IMR-90 (cell line): ENCODE measurements around the gene PSMC3. TPM values are rescaled to one million over a fixed set of nuclear protein-coding genes. Genes with fewer than 3 reads are reported as not detected.

ENCODE experiments used
- ATAC-seq: fragments of 200-7000 bp; cut with Tn5 transposase; 2 replicates; pipeline ENCODE4 v1.9.1; 2020; ENCODE audit warnings: low read depth, mild to moderate bottlenecking, moderate library complexity
- BruUV-seq: library from RNA; stranded (reverse); fragments of 400-500 nt; replicated peaks from 2 replicates; lab custom pipeline; 2021; lab: Mats Ljungman, UMichigan
- CTCF ChIA-PET: fragments of 300-600 bp; formaldehyde crosslinking; extraction: SDS; loops from one replicate; lab custom pipeline; 2021; ENCODE audit warnings: antibody characterized with exemption; lab: Yijun Ruan, JAX
- POLR2A ChIA-PET: fragments of 300-600 bp; sonication (Branson Sonifier 250); formaldehyde crosslinking; loops from one replicate; lab custom pipeline; 2022; ENCODE audit warnings: antibody characterized with exemption; ENCODE audit not compliant: unreplicated experiment; lab: Charles Lee
- DNase-seq: peaks from one replicate; pipeline ENCODE4 v3.0.0; 2013
- H2AFZ ChIP-seq: replicated peaks from 2 replicates; pipeline ENCODE3; 2013; ENCODE audit warnings: low read length, mild to moderate bottlenecking; ENCODE audit not compliant: poor library complexity
- H2AK5ac ChIP-seq: 2 replicates; pipeline ENCODE4 v1.6.1; 2013; ENCODE audit warnings: low read depth, low read length, inconsistent platforms
- H2AK9ac ChIP-seq: replicated peaks from 2 replicates; pipeline ENCODE3; 2013; ENCODE audit warnings: mild to moderate bottlenecking, low read depth, low read length, moderate library complexity; ENCODE audit not compliant: poor library complexity
- H2BK120ac ChIP-seq: 2 replicates; pipeline ENCODE4 v1.6.1; 2013; ENCODE audit warnings: low read depth, low read length, inconsistent platforms
- H2BK15ac ChIP-seq: 3 replicates; pipeline ENCODE4 v1.6.1; 2013; ENCODE audit warnings: low read depth, low read length, inconsistent platforms
- H2BK20ac ChIP-seq: 2 replicates; pipeline ENCODE4 v1.6.1; 2013; ENCODE audit warnings: low read depth, mild to moderate bottlenecking, inconsistent platforms, low read length, moderate library complexity
- H2BK5ac ChIP-seq: 2 replicates; pipeline ENCODE4 v1.6.1; 2013; ENCODE audit warnings: mild to moderate bottlenecking, low read depth, low read length, inconsistent platforms; ENCODE audit not compliant: poor library complexity, severe bottlenecking
- H3K14ac ChIP-seq: replicated peaks from 2 replicates; pipeline ENCODE4 v1.6.1; 2013; ENCODE audit warnings: low read depth, low read length, inconsistent platforms
- H3K18ac ChIP-seq: 2 replicates; pipeline ENCODE4 v1.6.1; 2013; ENCODE audit warnings: low read depth, low read length, control low read depth
- H3K23ac ChIP-seq: 2 replicates; pipeline ENCODE4 v1.6.1; 2013; ENCODE audit warnings: low read depth, low read length, inconsistent platforms
- H3K27ac ChIP-seq: 2 replicates; pipeline ENCODE4 v1.5.1; 2013; ENCODE audit warnings: mild to moderate bottlenecking, control low read depth, low read length; ENCODE audit not compliant: insufficient read depth
- H3K27me3 ChIP-seq: 2 replicates; pipeline ENCODE4 v1.6.1; 2013; ENCODE audit warnings: low read length; ENCODE audit not compliant: control insufficient read depth, insufficient read depth
- H3K36me3 ChIP-seq: 2 replicates; pipeline ENCODE4 v1.6.1; 2013; ENCODE audit warnings: low read length, mixed read lengths; ENCODE audit not compliant: control insufficient read depth, insufficient read depth
- H3K4ac ChIP-seq: 2 replicates; pipeline ENCODE4 v1.6.1; 2013; ENCODE audit warnings: low read depth, low read length, inconsistent platforms
- H3K4me1 ChIP-seq: 2 replicates; pipeline ENCODE4 v1.6.1; 2013; ENCODE audit warnings: low read length, mixed read lengths; ENCODE audit not compliant: control insufficient read depth, insufficient read depth
- H3K4me2 ChIP-seq: 2 replicates; pipeline ENCODE4 v1.6.1; 2013; ENCODE audit warnings: low read depth, mild to moderate bottlenecking, control low read depth, low read length, moderate library complexity
- H3K4me3 ChIP-seq: 2 replicates; pipeline ENCODE4 v1.5.1; 2013; ENCODE audit warnings: low read depth, mild to moderate bottlenecking, control low read depth, low read length, moderate library complexity; ENCODE audit not compliant: insufficient read depth
- H3K56ac ChIP-seq: 2 replicates; pipeline ENCODE4 v1.6.1; 2013; ENCODE audit warnings: low read length, inconsistent platforms; ENCODE audit not compliant: insufficient read depth; ENCODE audit errors: extremely low read depth
- H3K79me1 ChIP-seq, 2 experiments: 2 replicates each; pipeline ENCODE4 v1.6.1; 2013; ENCODE audit warnings: low read length in 2 of 2, inconsistent platforms in 1 of 2, low read depth in 1 of 2
- H3K9ac ChIP-seq: 2 replicates; pipeline ENCODE4 v1.6.1; 2013; ENCODE audit warnings: low read depth, low read length, control low read depth
- H3K9me1 ChIP-seq: 2 replicates; pipeline ENCODE4 v1.6.1; 2013; ENCODE audit warnings: low read length, inconsistent platforms; ENCODE audit not compliant: insufficient read depth
- H3K9me3 ChIP-seq: 2 replicates; pipeline ENCODE4 v1.6.1; 2013; ENCODE audit warnings: low read length; ENCODE audit not compliant: control insufficient read depth, insufficient read depth
- H4K20me1 ChIP-seq: 2 replicates; pipeline ENCODE4 v1.6.1; 2013; ENCODE audit warnings: low read length, inconsistent platforms; ENCODE audit not compliant: insufficient read depth
- H4K5ac ChIP-seq: 2 replicates; pipeline ENCODE4 v1.6.1; 2013; ENCODE audit warnings: mild to moderate bottlenecking, low read depth, low read length, control low read depth
- H4K8ac ChIP-seq, 2 experiments: 2 replicates each; pipeline ENCODE4 v1.6.1; 2013; ENCODE audit warnings: low read depth in 2 of 2, low read length in 2 of 2, control low read depth in 1 of 2, inconsistent platforms in 1 of 2
- H4K91ac ChIP-seq: 2 replicates; pipeline ENCODE4 v1.6.1; 2013; ENCODE audit warnings: low read depth, low read length, inconsistent platforms; ENCODE audit not compliant: insufficient read depth
- BHLHE40 ChIP-seq: fragments of 150-350 bp; IDR thresholded peaks from 2 replicates; pipeline ENCODE4 v1.6.1; 2016; ENCODE audit warnings: mild to moderate bottlenecking, low read depth, low read length
- CEBPB ChIP-seq: IDR thresholded peaks from 2 replicates; pipeline ENCODE4 v1.6.1; 2012; ENCODE audit warnings: low read depth, low read length, improper control_type of control experiment
- CHD1 ChIP-seq: IDR thresholded peaks from 2 replicates; pipeline ENCODE4 v1.6.1; 2012; ENCODE audit warnings: low read depth, low read length, improper control_type of control experiment
- CTCF ChIP-seq: conservative IDR thresholded peaks from 2 replicates; pipeline ENCODE4 v1.5.1; 2012; ENCODE audit warnings: mild to moderate bottlenecking, low read depth, low read length, improper control_type of control experiment
- ELK1 ChIP-seq: fragments of 150-350 bp; IDR thresholded peaks from 2 replicates; pipeline ENCODE4 v1.6.1; 2016; ENCODE audit warnings: low read depth, mild to moderate bottlenecking, low read length, moderate library complexity, borderline replicate concordance
- MAFK ChIP-seq: IDR thresholded peaks from 2 replicates; pipeline ENCODE4 v1.6.1; 2012; ENCODE audit warnings: low read depth, low read length, improper control_type of control experiment
- MAZ ChIP-seq: IDR thresholded peaks from 2 replicates; pipeline ENCODE4 v1.6.1; 2012; ENCODE audit warnings: low read depth, mild to moderate bottlenecking, low read length, improper control_type of control experiment, moderate library complexity, borderline replicate concordance
- MXI1 ChIP-seq: IDR thresholded peaks from 2 replicates; pipeline ENCODE4 v1.6.1; 2012; ENCODE audit warnings: low read depth, mild to moderate bottlenecking, low read length, moderate library complexity, borderline replicate concordance
- POLR2A ChIP-seq: IDR thresholded peaks from 2 replicates; pipeline ENCODE4 v1.6.1; 2012; ENCODE audit warnings: mild to moderate bottlenecking, low read depth, low read length
- RCOR1 ChIP-seq: IDR thresholded peaks from 2 replicates; pipeline ENCODE4 v1.6.1; 2012; ENCODE audit warnings: mild to moderate bottlenecking, low read length, improper control_type of control experiment; ENCODE audit not compliant: insufficient replicate concordance
- RFX5 ChIP-seq: IDR thresholded peaks from 2 replicates; pipeline ENCODE4 v1.8.0; 2012; ENCODE audit warnings: low read depth, mild to moderate bottlenecking, low read length, moderate library complexity
- SMC3 ChIP-seq: fragments of 150-350 bp; IDR thresholded peaks from 2 replicates; pipeline ENCODE4 v1.6.1; 2016; ENCODE audit warnings: low read depth, mild to moderate bottlenecking, antibody characterized with exemption, low read length, moderate library complexity
- USF2 ChIP-seq: fragments of 150-350 bp; IDR thresholded peaks from 2 replicates; pipeline ENCODE4 v1.6.1; 2017; ENCODE audit warnings: mild to moderate bottlenecking, antibody characterized with exemption, low read length, low read depth
- WGBS, 2 experiments: methylation state at CpG; one replicate each; pipeline versions ENCODE4 v1.1.5 to v1.1.7; 2013; ENCODE audit warnings: missing lambda C conversion rate in 2 of 2; ENCODE audit not compliant: insufficient read length in 1 of 2; ENCODE audit errors: extremely low coverage in 2 of 2; 5-methylcytosine and 5-hydroxymethylcytosine counted together
- dilution Hi-C: fragments of 300-500 bp; cut with HindIII; formaldehyde crosslinking; loops from one replicate; pipeline ENCODE4 v1.14.3; 2018; ENCODE audit warnings: low sequenced_read_pairs; ENCODE audit not compliant: unreplicated experiment
- in situ Hi-C: fragments of 300-500 bp; cut with MboI; formaldehyde crosslinking; loops from 3 replicates; pipeline ENCODE4 v1.14.3; 2019; ENCODE audit warnings: low sequenced_read_pairs, inconsistent platforms, mixed read lengths
- intact Hi-C: fragments of 100-400 bp; cut with micrococcal nuclease; formaldehyde crosslinking; loops from 2 replicates; pipeline ENCODE4 v1.10.0; 2022
- polyA plus RNA-seq, 3 experiments: library from polyadenylated mRNA; depleted of rRNA; stranded (reverse); fragments of >200 nt; gene quantifications; 2 replicates each; pipeline ENCODE4 v1.2.3, GENCODE V29; 2012; ENCODE audit warnings: low replicate concordance in 1 of 3
- total RNA-seq: library from RNA; depleted of rRNA; stranded (reverse); fragments of >200 nt; gene quantifications from 2 replicates; pipeline ENCODE4 v1.2.3, GENCODE V29; 2012

The PSMC3 gene
- total and polyA plus RNA-seq, 2 of the 4 experiments (the other 2 are of a cell fraction) = 238 to 253 TPM

- no TSS peak for BruUV-seq
- intact Hi-C loops (no loop called here), dilution Hi-C loops (no loop called here), in situ Hi-C loops (no loop called here)
- H4K20me1 ChIP-seq = no peaks in the 10 kb centered on the region
- H3K9me3 ChIP-seq = no peaks in the 10 kb centered on the region
- no peaks in the 10 kb centered on the region for H3K36me3 ChIP-seq
- no peak overlapping the region for H3K23ac ChIP-seq
- no peak overlapping the region for H3K56ac ChIP-seq
- no peak overlapping the region for H3K14ac ChIP-seq
- H2AFZ ChIP-seq = no peak overlapping the region
- H2AK9ac ChIP-seq = no peak overlapping the region
- no peak overlapping the region for H4K5ac ChIP-seq
- H4K8ac ChIP-seq = no peak overlapping the region
- no peaks in the 10 kb centered on the region for H3K79me1 ChIP-seq
- peaks cover 9% of the 10 kb centered on the region for H3K4me1 ChIP-seq
- no peak overlapping the region for H2AK5ac ChIP-seq
- H3K4me2 ChIP-seq = no peak overlapping the region
- WGBS, 2 experiments = 96% methylated on average over 4 of the region's 6 CpGs; no CpG with 5 or more reads in 1 of the 2 experiments
- no peak overlapping the region for H2BK20ac ChIP-seq
- H2BK120ac ChIP-seq = no peak overlapping the region
- no peak overlapping the region for H3K4ac ChIP-seq
- peaks cover 6% of the 10 kb centered on the region for H3K9me1 ChIP-seq
- CTCF ChIA-PET = no interaction called here
- H4K91ac ChIP-seq = no peak overlapping the region
- no peak overlapping the region for H3K27ac ChIP-seq
- H2BK15ac ChIP-seq = no peak overlapping the region
- H3K4me3 ChIP-seq = no peak overlapping the region
- H3K27me3 ChIP-seq = no peaks in the 10 kb centered on the region
- no peak for ATAC-seq
- TF ChIP-seq MAZ = no peak
- no peak for TF ChIP-seq CEBPB
- no peak for TF ChIP-seq USF2
- no peak for TF ChIP-seq MXI1
- no peak for TF ChIP-seq BHLHE40
- TF ChIP-seq SMC3 = no peak
- no peak for TF ChIP-seq ELK1
- TF ChIP-seq POLR2A = no peak
- no peak for TF ChIP-seq RFX5
- no peak for TF ChIP-seq RCOR1
- TF ChIP-seq CHD1 = no peak
- TF ChIP-seq CTCF = no peak
- TF ChIP-seq MAFK = no peak
- POLR2A ChIA-PET = no interaction called here
- no peak for DNase-seq
- H3K9ac ChIP-seq = no peak overlapping the region
- no peak overlapping the region for H3K18ac ChIP-seq
- H2BK5ac ChIP-seq = no peak overlapping the region
Measured at GRCh38 chr11:47390422-47390760, 35.8 kb downstream of the PSMC3 start.
